GM12892 (cell line): ENCODE measurements around the gene OR2V1.
"Not testable (repeated sequence)": the region's sequence is repeated elsewhere in the genome, so short reads cannot be mapped to it uniquely, and the experiment has no call there.

ENCODE experiments used
- POLR2A ChIP-seq: IDR thresholded peaks from 2 replicates; pipeline ENCODE4 v1.6.1; 2011; ENCODE audit warnings: low read depth, low read length, control low read depth
- POLR2AphosphoS5 ChIP-seq: IDR thresholded peaks from 2 replicates; pipeline ENCODE4 v1.6.1; 2011; ENCODE audit warnings: low read depth, low read length, control low read depth

DNA sequence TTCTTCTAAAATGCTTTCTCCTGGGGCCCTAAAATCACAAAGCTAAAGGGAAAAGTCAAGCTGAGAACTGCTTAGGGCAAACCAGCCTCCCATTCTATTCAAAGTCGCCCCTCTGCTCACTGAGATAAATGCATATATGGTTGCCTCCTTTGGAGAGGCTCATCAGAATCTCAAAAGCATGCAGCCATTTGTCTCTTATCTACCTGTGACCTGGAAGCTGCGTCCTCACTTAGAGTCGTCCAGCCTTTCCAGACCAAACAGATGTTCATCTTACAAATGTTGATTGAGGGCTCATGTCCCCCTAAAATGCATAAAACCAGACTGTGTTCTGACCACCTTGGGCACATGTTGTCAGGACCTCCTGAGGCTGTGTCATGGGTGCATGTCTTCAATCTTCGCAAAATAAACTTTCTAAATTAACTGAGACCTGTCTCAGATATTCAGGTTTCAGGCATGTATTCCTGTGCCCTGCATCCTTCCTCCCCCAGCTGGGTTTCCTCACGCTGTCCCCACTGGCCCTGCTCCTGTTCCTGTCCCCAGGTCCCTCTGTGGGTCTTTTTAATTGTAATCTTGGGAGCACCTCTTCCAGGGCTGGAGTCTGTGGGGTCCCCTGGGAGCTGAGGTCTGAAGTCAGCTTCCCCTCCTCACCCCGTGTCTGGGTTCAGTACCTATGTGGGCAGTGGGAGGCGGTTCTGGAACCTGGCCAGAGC lies 16.1 kb upstream of the OR2V1 start, which contains the start of gene OR2V2:
- not testable (repeated sequence) for TF ChIP-seq POLR2A, POLR2AphosphoS5
